ENCODE data around the gene EIF4G1. TPM values are rescaled to one million over a fixed set of nuclear protein-coding genes. Genes with fewer than 3 reads are reported as not detected.

Gene EIF4G1
- polyA plus RNA-seq, 3 donors: 13.9 to 119 (median 24.2) TPM

- H3K27ac ChIP-seq (ENCODE audit: low read depth in 1 of 2, low read length in 2 of 2): no peak overlapping the region
- no peaks in the 10 kb centered on the region for H3K9me3 ChIP-seq (replicated peaks in 1 of 2; ENCODE audit: control insufficient read depth in 1 of 2, insufficient read depth in 1 of 2, low read length in 2 of 2)
- no peak for DNase-seq
- intact Hi-C loops (cut with micrococcal nuclease): no loop called here
- TF ChIP-seq CTCF (IDR thresholded peaks at IDR 0.05): no peak
- no peak overlapping the region for H2AFZ ChIP-seq (ENCODE audit: insufficient read depth, low read depth, low read length, poor library complexity, severe bottlenecking)
- no peaks in the 10 kb centered on the region for H3K27me3 ChIP-seq (ENCODE audit: control insufficient read depth in 2 of 2, insufficient read depth in 2 of 2, low read length in 2 of 2)
- H3K36me3 ChIP-seq (replicated peaks in 1 of 2; ENCODE audit: control insufficient read depth in 1 of 2, insufficient read depth in 2 of 2, low read length in 2 of 2): peaks cover 17 to 48% of the 10 kb centered on the region in 2 donors
- 86% methylated on average over 8 of the region's 9 CpGs for WGBS (ENCODE audit: insufficient coverage)
- no peak overlapping the region for H3K4me3 ChIP-seq (replicated peaks in 1 of 3; ENCODE audit: low read depth in 2 of 3, low read length in 3 of 3)
- Mint-ChIP-seq H3K4me1 (peaks cover 25% of the 10 kb centered on the region), H3K27me3 (ENCODE audit: low read depth in 3 of 3) (peaks cover 2 to 9% (median 6%) of the 10 kb centered on the region in 3 donors), H3K27ac (no peak overlapping the region), H3K9me3 (peaks cover 0 to 2% (median 0%) of the 10 kb centered on the region in 7 donors), H3K36me3 (peaks cover 41 to 44% of the 10 kb centered on the region in 2 donors), H3K4me3 (no peak overlapping the region)
- peaks cover 18% of the 10 kb centered on the region for H3K79me2 ChIP-seq (ENCODE audit: insufficient read depth, low read length)
- H3K9ac ChIP-seq (ENCODE audit: insufficient read depth, low read length, poor library complexity, severe bottlenecking): no peak overlapping the region
- no peak overlapping the region for H3K4me2 ChIP-seq (replicated peaks; ENCODE audit: extremely low read depth, low read length, poor library complexity, severe bottlenecking)
- peaks cover 8 to 19% of the 10 kb centered on the region in 2 donors for H3K4me1 ChIP-seq (ENCODE audit: control insufficient read depth in 1 of 2, insufficient read depth in 2 of 2, low read length in 2 of 2)
- no peaks in the 10 kb centered on the region for H4K20me1 ChIP-seq (ENCODE audit: insufficient read depth, low read length)
Observed at GRCh38 chr3:184368116-184368515, 53.7 kb downstream of the EIF4G1 start.

GRCh38 chr3:184368586-184369183 lies 54.3 kb downstream of the EIF4G1 start:
- H3K9ac ChIP-seq (ENCODE audit: insufficient read depth, low read length, poor library complexity, severe bottlenecking): no peak overlapping the region
- H3K79me2 ChIP-seq (ENCODE audit: insufficient read depth, low read length): peaks cover 14% of the 10 kb centered on the region
- no peaks in the 10 kb centered on the region for H3K27me3 ChIP-seq (ENCODE audit: control insufficient read depth in 2 of 2, insufficient read depth in 2 of 2, low read length in 2 of 2)
- intact Hi-C loops (cut with micrococcal nuclease): no loop called here
- 90% methylated on average over 2 of the region's 3 CpGs for WGBS (ENCODE audit: insufficient coverage)
- H2AFZ ChIP-seq (ENCODE audit: insufficient read depth, low read depth, low read length, poor library complexity, severe bottlenecking): no peak overlapping the region
- DNase-seq: no peak
- H3K4me2 ChIP-seq (replicated peaks; ENCODE audit: extremely low read depth, low read length, poor library complexity, severe bottlenecking): no peak overlapping the region
- no peak overlapping the region for H3K27ac Mint-ChIP-seq
- H3K27ac ChIP-seq (ENCODE audit: low read depth in 1 of 2, low read length in 2 of 2): no peak overlapping the region
- H3K9me3 Mint-ChIP-seq: no peaks in the 10 kb centered on the region
- H3K4me1 Mint-ChIP-seq: peaks cover 21% of the 10 kb centered on the region
- H3K4me3 Mint-ChIP-seq: no peak overlapping the region
- peaks cover 41 to 44% of the 10 kb centered on the region in 2 donors for H3K36me3 Mint-ChIP-seq
- no peak overlapping the region for H3K4me3 ChIP-seq (replicated peaks in 1 of 3; ENCODE audit: low read depth in 2 of 3, low read length in 3 of 3)
- H3K36me3 ChIP-seq (replicated peaks in 1 of 2; ENCODE audit: control insufficient read depth in 1 of 2, insufficient read depth in 2 of 2, low read length in 2 of 2): peaks cover 17 to 48% of the 10 kb centered on the region in 2 donors
- no peak for TF ChIP-seq CTCF (IDR thresholded peaks at IDR 0.05)
- no peaks in the 10 kb centered on the region for H4K20me1 ChIP-seq (ENCODE audit: insufficient read depth, low read length)
- no peaks in the 10 kb centered on the region for H3K9me3 ChIP-seq (replicated peaks in 1 of 2; ENCODE audit: control insufficient read depth in 1 of 2, insufficient read depth in 1 of 2, low read length in 2 of 2)
- peaks cover 6 to 13% (median 6%) of the 10 kb centered on the region in 3 donors for H3K27me3 Mint-ChIP-seq (ENCODE audit: low read depth in 3 of 3)
- peaks cover 5 to 16% of the 10 kb centered on the region in 2 donors for H3K4me1 ChIP-seq (ENCODE audit: control insufficient read depth in 1 of 2, insufficient read depth in 2 of 2, low read length in 2 of 2)

Data from CD14-positive monocyte (primary cell).